Activated CD8-positive, alpha-beta memory T cell treated with anti-CD3 and anti-CD28 coated beads for 4 hours (primary cell): ENCODE measurements around the gene DLD.

Source experiments
- DNase-seq, 2 donors: peaks; one replicate each; pipeline ENCODE4 v3.0.0-alpha.2; 2020; ENCODE audit warnings: low read depth in 2 of 2

The DLD gene

DNA sequence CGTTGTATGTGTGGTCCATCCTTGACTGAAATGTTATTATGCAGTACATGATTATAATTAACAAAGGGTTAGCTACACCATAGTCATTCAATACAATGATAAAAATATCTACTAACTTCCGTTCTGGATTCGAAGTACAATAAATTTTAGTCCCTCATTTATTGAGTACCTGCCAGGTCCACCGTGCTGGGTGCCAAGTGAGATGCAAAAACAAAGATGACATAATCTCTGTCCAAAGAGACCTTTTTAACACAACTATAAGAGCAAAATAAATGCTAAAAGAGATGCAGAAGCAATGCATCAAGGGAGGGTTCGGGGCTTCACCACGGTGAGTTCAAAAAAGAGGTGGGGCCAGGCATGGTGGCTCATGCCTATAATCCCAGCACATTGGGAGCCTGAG is 78.9 kb downstream of the DLD start:
- DNase-seq, result no peak
